Neural crest cell (in vitro differentiated cells): Measurements from ENCODE around the gene PCDHGA5. TPM values are rescaled to one million over a fixed set of nuclear protein-coding genes. Genes with fewer than 3 reads are reported as not detected.
A peak's percentile ranks its signal among the peaks of the same experiment; 100 is the strongest.

Experiments used
- DNase-seq: peaks from one replicate; pipeline ENCODE4 v3.0.0; 2021; ENCODE audit warnings: low read depth, mixed read lengths, low spot score
- H3K27ac Mint-ChIP-seq: one replicate; pipeline ENCODE4 v1.8.0; 2021; ENCODE audit warnings: mild to moderate bottlenecking, mixed read lengths; ENCODE audit not compliant: unreplicated experiment
- H3K27me3 Mint-ChIP-seq: 2 replicates; pipeline ENCODE4 v1.8.0; 2021; ENCODE audit warnings: low read depth, mild to moderate bottlenecking, mixed read lengths
- H3K36me3 Mint-ChIP-seq: 2 replicates; pipeline ENCODE4 v1.8.0; 2021; ENCODE audit warnings: low read depth, mild to moderate bottlenecking, mixed read lengths
- H3K4me1 Mint-ChIP-seq: 2 replicates; pipeline ENCODE4 v1.8.0; 2021; ENCODE audit warnings: mixed read lengths
- H3K4me3 Mint-ChIP-seq: one replicate; pipeline ENCODE4 v1.8.0; 2021; ENCODE audit warnings: mild to moderate bottlenecking, mixed read lengths
- H3K9me3 Mint-ChIP-seq: 2 replicates; pipeline ENCODE4 v1.8.0; 2021; ENCODE audit warnings: mixed read lengths
- total RNA-seq: library from RNA; stranded (reverse); gene quantifications from 2 replicates; pipeline ENCODE4 v1.2.1, GENCODE V29; 2021
- TF ChIP-seq, protein P1 (sequence below): fragments of 200-600 bp; sonication (generic); conservative IDR thresholded peaks from 2 replicates; pipeline ENCODE4 v1.5.0; 2021; ENCODE audit warnings: antibody characterized with exemption, mild to moderate bottlenecking

Gene PCDHGA5
- total RNA-seq, 1 donor from 2014 or later, result 0.51 TPM

DNA sequence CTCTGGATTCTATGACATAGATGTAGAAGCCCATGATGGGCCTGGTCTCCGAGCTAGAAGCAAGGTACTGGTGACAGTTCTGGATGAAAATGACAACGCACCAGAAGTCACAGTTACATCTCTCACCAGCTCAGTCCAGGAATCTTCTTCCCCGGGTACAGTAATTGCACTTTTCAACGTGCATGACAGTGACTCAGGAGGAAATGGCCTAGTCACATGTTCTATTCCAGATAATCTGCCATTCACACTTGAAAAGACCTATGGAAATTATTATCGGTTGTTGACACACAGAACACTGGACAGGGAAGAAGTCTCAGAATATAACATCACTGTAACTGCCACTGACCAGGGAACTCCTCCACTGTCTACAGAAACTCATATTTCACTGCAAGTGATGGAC, 7.8 kb upstream of the PCDHGA5 start:
- DNase-seq, result no peak
- Mint-ChIP-seq H3K4me3 (no peak overlapping the region), H3K9me3 (peaks cover 20% of the 10 kb centered on the region), H3K27me3 (no peaks in the 10 kb centered on the region), H3K4me1 (no peaks in the 10 kb centered on the region), H3K27ac (no peak overlapping the region), H3K36me3 (peaks cover 42% of the 10 kb centered on the region)
- TF ChIP-seq, protein P1, sequence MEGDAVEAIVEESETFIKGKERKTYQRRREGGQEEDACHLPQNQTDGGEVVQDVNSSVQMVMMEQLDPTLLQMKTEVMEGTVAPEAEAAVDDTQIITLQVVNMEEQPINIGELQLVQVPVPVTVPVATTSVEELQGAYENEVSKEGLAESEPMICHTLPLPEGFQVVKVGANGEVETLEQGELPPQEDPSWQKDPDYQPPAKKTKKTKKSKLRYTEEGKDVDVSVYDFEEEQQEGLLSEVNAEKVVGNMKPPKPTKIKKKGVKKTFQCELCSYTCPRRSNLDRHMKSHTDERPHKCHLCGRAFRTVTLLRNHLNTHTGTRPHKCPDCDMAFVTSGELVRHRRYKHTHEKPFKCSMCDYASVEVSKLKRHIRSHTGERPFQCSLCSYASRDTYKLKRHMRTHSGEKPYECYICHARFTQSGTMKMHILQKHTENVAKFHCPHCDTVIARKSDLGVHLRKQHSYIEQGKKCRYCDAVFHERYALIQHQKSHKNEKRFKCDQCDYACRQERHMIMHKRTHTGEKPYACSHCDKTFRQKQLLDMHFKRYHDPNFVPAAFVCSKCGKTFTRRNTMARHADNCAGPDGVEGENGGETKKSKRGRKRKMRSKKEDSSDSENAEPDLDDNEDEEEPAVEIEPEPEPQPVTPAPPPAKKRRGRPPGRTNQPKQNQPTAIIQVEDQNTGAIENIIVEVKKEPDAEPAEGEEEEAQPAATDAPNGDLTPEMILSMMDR, result no peak

DNA sequence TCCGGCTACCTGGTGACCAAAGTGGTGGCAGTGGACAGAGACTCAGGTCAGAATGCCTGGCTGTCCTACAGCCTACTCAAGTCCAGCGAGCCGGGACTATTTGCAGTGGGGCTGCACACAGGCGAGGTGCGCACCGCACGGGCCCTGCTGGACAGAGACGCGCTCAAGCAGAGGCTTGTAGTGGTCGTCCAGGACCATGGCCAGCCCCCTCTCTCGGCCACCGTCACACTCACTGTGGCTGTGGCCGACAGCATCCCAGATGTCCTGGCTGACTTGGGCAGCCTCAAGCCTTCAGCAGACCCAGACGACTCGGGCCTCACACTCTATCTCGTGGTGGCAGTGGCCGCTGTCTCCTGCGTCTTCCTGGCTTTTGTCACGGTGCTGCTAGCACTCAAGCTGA, 7.0 kb upstream of the PCDHGA5 start:
- H3K27me3 Mint-ChIP-seq, result no peaks in the 10 kb centered on the region
- TF ChIP-seq, protein P1, result no peak
- H3K27ac Mint-ChIP-seq, result no peak overlapping the region
- H3K4me1 Mint-ChIP-seq, result no peaks in the 10 kb centered on the region
- no peak overlapping the region for H3K4me3 Mint-ChIP-seq
- H3K9me3 Mint-ChIP-seq, result peaks cover 20% of the 10 kb centered on the region
- H3K36me3 Mint-ChIP-seq, result peaks cover 44% of the 10 kb centered on the region
- DNase-seq, result no peak

DNA sequence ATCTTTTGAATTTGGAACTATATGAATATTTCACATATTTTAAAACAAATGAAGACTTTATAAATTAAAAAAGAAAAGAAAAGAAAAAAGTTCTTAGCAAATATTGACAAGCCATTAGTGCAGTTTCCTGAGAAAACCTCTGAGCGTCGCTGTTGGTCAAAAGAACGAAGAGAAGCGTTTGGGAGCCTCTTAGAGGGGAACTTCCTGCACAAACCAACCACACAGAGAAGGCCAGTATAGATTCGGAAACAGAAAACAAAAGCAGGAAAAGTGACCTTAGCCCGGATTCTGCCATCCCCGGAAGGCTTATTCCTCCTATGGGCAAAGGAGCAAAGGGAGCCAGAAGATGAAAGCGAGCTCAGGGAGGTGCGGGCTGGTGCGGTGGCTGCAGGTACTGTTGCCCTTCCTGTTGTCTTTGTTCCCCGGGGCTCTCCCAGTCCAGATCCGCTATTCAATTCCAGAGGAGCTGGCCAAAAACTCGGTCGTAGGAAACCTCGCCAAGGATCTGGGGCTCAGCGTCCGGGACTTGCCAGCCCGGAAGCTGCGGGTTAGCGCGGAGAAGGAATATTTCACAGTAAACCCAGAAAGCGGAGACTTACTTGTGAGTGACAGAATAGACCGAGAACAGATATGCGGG, 4.1 kb upstream of the PCDHGA5 start, which contains the start of gene PCDHGB2:
Gene PCDHGB2 (plus strand): TSS at position 205 of the 637 bp plus-strand sequence. CDS start 142 bp downstream, at position 347.
- no peak within 1 kb of the TSS for H3K27ac Mint-ChIP-seq
- no peaks in the 10 kb centered on the region for H3K27me3 Mint-ChIP-seq
- H3K9me3 Mint-ChIP-seq, result peaks cover 19% of the 10 kb centered on the region
- DNase-seq, result no peak
- no peak within 1 kb of the TSS for H3K4me3 Mint-ChIP-seq
- peaks cover 47% of the 10 kb centered on the region for H3K36me3 Mint-ChIP-seq
- H3K4me1 Mint-ChIP-seq, result no peaks in the 10 kb centered on the region
- TF ChIP-seq, protein P1, result peak; percentile 31

DNA sequence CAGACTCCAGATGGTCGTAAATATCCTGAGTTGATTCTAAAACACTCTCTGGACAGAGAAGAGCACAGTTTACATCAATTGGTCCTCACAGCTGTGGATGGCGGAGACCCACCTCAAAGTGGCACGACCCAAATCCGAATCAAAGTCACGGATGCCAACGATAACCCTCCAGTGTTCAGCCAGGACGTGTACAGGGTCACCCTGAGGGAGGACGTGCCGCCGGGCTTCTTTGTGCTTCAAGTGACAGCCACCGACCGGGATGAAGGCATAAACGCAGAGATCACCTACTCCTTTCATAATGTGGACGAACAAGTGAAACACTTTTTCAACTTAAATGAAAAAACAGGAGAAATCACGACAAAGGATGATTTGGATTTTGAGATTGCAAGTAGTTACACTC, 3.3 kb upstream of the PCDHGA5 start:
- H3K27ac Mint-ChIP-seq, result no peak overlapping the region
- no peak for DNase-seq
- peaks cover 24% of the 10 kb centered on the region for H3K9me3 Mint-ChIP-seq
- H3K4me3 Mint-ChIP-seq, result no peak overlapping the region
- TF ChIP-seq, protein P1, result no peak
- no peaks in the 10 kb centered on the region for H3K27me3 Mint-ChIP-seq
- peaks cover 54% of the 10 kb centered on the region for H3K36me3 Mint-ChIP-seq
- H3K4me1 Mint-ChIP-seq, result no peaks in the 10 kb centered on the region

DNA sequence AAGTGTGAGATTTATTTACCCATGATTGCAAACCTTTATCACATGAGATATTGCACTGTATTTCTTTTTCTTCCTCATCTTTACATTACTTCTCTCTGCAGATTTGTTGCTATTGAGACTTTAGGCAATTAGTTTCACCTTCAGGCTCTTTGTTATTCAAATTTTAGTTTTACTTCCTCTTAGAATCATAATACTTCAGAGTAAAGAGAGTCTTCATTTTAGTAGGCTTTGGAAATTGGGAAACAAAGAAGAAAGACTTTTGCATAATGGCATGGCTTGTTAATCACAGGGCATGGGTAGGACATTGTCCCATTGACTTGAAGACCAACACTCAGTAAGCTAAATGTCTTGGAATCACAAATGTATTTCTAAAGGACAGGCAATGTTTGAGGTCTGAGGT, 1.2 kb upstream of the PCDHGA5 start:
- no peak overlapping the region for H3K27ac Mint-ChIP-seq
- H3K4me1 Mint-ChIP-seq, result no peaks in the 10 kb centered on the region
- TF ChIP-seq, protein P1, result no peak
- H3K27me3 Mint-ChIP-seq, result no peaks in the 10 kb centered on the region
- H3K9me3 Mint-ChIP-seq, result peaks cover 20% of the 10 kb centered on the region
- no peak for DNase-seq
- H3K4me3 Mint-ChIP-seq, result no peak overlapping the region
- peaks cover 49% of the 10 kb centered on the region for H3K36me3 Mint-ChIP-seq
